Measurements from ENCODE around the gene CCDC77.

Gene CCDC77

DNA sequence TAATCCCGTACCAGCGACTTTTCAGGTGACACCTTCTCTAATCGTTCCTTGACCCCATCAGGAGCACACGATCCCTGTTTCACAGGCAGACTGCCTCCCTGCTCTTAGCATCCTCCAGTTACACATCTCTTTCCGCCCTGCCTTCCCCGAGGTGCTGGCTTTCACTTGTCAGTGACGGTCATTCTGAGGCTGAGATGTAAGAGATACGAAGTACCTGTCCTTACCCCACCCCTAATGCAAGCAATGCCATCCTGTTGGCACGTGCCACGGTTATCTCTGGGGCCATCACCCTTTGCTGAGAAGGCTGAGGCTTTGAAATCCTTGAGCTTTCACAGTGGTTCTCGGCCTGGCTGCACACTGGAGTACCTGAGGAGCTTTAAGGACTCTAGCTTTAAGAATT, 82.7 kb downstream of the CCDC77 start:
- DNase-seq = peak; percentile 34

DNA sequence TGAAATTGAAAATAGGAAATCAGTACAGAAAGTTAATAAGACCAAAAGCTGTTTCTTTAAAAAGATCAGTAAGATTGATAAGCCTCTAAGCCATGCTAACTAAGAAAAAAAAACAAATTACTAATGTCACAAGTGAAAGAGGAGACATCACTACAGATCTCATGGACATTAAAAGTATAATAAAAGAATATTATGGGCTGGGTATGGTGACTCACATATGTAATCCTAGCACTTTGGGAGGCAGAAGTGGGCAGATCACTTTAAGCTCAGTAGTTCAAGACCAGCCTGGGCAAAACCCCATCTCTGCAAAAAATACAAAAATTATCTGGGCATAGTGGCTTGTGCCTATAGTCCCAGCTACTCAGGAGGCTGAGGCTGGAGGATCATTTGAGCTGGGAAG, 88.8 kb downstream of the CCDC77 start:
- no peak for DNase-seq
